ENCODE results near the gene LAMA3. TPM values are rescaled to one million over a fixed set of nuclear protein-coding genes. Genes with fewer than 3 reads are reported as not detected.

The LAMA3 gene
- total RNA-seq, 1 donor from 2014 or later = 0.47 TPM

- no peak overlapping the region for H3K9ac ChIP-seq
- no peak overlapping the region for H2AFZ ChIP-seq (replicated peaks)
- no peak overlapping the region for H3K4me3 ChIP-seq
- no peaks in the 10 kb centered on the region for H3K36me3 ChIP-seq
- no peaks in the 10 kb centered on the region for H4K20me1 ChIP-seq (ENCODE audit: low read depth)
- H3K4me2 ChIP-seq = no peak overlapping the region
- peaks cover 2% of the 10 kb centered on the region for H3K27me3 Mint-ChIP-seq (ENCODE audit: insufficient read depth, low read depth)
- H3K36me3 Mint-ChIP-seq = no peaks in the 10 kb centered on the region
- H3K27me3 ChIP-seq = no peaks in the 10 kb centered on the region
- DNase-seq (ENCODE audit: low spot score) = no peak
- no peaks in the 10 kb centered on the region for H3K9me3 Mint-ChIP-seq
- no peaks in the 10 kb centered on the region for H3K9me3 ChIP-seq (ENCODE audit: low read depth)
- no peak overlapping the region for H3K27ac ChIP-seq
- no peaks in the 10 kb centered on the region for H3K4me1 Mint-ChIP-seq
- no peak overlapping the region for H3K4me3 Mint-ChIP-seq
- no peaks in the 10 kb centered on the region for H3F3A ChIP-seq (ENCODE audit: low read depth)
- TF ChIP-seq EZH2phosphoT487 (IDR thresholded peaks at IDR 0.05) (no peak), EZH2 (IDR thresholded peaks at IDR 0.05) (no peak), CTCF (IDR thresholded peaks at IDR 0.05) (no peak)
- no peak overlapping the region for H3K27ac Mint-ChIP-seq
- H3K4me1 ChIP-seq = no peaks in the 10 kb centered on the region
- H3K79me2 ChIP-seq (ENCODE audit: low read depth) = no peaks in the 10 kb centered on the region
These were observed 14.7 kb downstream of the LAMA3 start for GRCh38 chr18:23703987-23704384.

- no peaks in the 10 kb centered on the region for H3K79me2 ChIP-seq (ENCODE audit: low read depth)
These were observed 15.6 kb downstream of the LAMA3 start for GRCh38 chr18:23704806-23705205.

GRCh38 chr18:23706971-23707640 lies 17.9 kb downstream of the LAMA3 start:
- Mint-ChIP-seq H3K9me3 (no peaks in the 10 kb centered on the region), H3K4me1 (no peaks in the 10 kb centered on the region)

More at GRCh38 chr18:23704806-23705205, 15.6 kb downstream of the LAMA3 start:
- no peak overlapping the region for H3K27ac Mint-ChIP-seq
- H3K27me3 ChIP-seq = no peaks in the 10 kb centered on the region
- H3K4me3 Mint-ChIP-seq = no peak overlapping the region
- TF ChIP-seq EZH2 (IDR thresholded peaks at IDR 0.05) (no peak), EZH2phosphoT487 (IDR thresholded peaks at IDR 0.05) (no peak)
- H3K4me3 ChIP-seq = no peak overlapping the region
- H3K36me3 ChIP-seq = no peaks in the 10 kb centered on the region
- peaks cover 2% of the 10 kb centered on the region for H3K27me3 Mint-ChIP-seq (ENCODE audit: insufficient read depth, low read depth)
- H3K9me3 Mint-ChIP-seq = no peaks in the 10 kb centered on the region
- no peak for DNase-seq (ENCODE audit: low spot score)
- H3K4me1 Mint-ChIP-seq = no peaks in the 10 kb centered on the region
- H3K27ac ChIP-seq = no peak overlapping the region
- H3K9me3 ChIP-seq (ENCODE audit: low read depth) = no peaks in the 10 kb centered on the region
- no peak overlapping the region for H3K9ac ChIP-seq
- H4K20me1 ChIP-seq (ENCODE audit: low read depth) = no peaks in the 10 kb centered on the region
- H3K36me3 Mint-ChIP-seq = no peaks in the 10 kb centered on the region
- no peak overlapping the region for H3K4me2 ChIP-seq
- H3K4me1 ChIP-seq = no peaks in the 10 kb centered on the region
- H3F3A ChIP-seq (ENCODE audit: low read depth) = no peaks in the 10 kb centered on the region
- no peak overlapping the region for H2AFZ ChIP-seq (replicated peaks)

More at GRCh38 chr18:23706971-23707640, 17.9 kb downstream of the LAMA3 start:
- no peaks in the 10 kb centered on the region for H4K20me1 ChIP-seq (ENCODE audit: low read depth)
- Mint-ChIP-seq H3K36me3 (no peaks in the 10 kb centered on the region), H3K27me3 (ENCODE audit: insufficient read depth, low read depth) (peaks cover 2% of the 10 kb centered on the region), H3K27ac (no peak overlapping the region), H3K4me3 (no peak overlapping the region)
- no peak for DNase-seq (ENCODE audit: low spot score)
- H3K4me3 ChIP-seq = no peak overlapping the region
- no peak for TF ChIP-seq EZH2phosphoT487 (IDR thresholded peaks at IDR 0.05)
- no peak for TF ChIP-seq CTCF (IDR thresholded peaks at IDR 0.05)
- no peak for TF ChIP-seq EZH2 (IDR thresholded peaks at IDR 0.05)
- H3K4me1 ChIP-seq = no peaks in the 10 kb centered on the region
- H3K79me2 ChIP-seq (ENCODE audit: low read depth) = no peaks in the 10 kb centered on the region
- H3K27ac ChIP-seq = no peak overlapping the region
- H3F3A ChIP-seq (ENCODE audit: low read depth) = no peaks in the 10 kb centered on the region
- H3K9ac ChIP-seq = no peak overlapping the region
- H3K4me2 ChIP-seq = no peak overlapping the region
- H2AFZ ChIP-seq (replicated peaks) = no peak overlapping the region
- H3K27me3 ChIP-seq = no peaks in the 10 kb centered on the region
- H3K36me3 ChIP-seq = no peaks in the 10 kb centered on the region
- no peaks in the 10 kb centered on the region for H3K9me3 ChIP-seq (ENCODE audit: low read depth)

Measured in neural progenitor cell (in vitro differentiated cells).